ENCODE results near the gene PRADC1.
A peak's percentile ranks its signal among the peaks of the same experiment; 100 is the strongest.
"Not testable (repeated sequence)": the region's sequence is repeated elsewhere in the genome, so short reads cannot be mapped to it uniquely, and the experiment has no call there.

Gene PRADC1

DNA sequence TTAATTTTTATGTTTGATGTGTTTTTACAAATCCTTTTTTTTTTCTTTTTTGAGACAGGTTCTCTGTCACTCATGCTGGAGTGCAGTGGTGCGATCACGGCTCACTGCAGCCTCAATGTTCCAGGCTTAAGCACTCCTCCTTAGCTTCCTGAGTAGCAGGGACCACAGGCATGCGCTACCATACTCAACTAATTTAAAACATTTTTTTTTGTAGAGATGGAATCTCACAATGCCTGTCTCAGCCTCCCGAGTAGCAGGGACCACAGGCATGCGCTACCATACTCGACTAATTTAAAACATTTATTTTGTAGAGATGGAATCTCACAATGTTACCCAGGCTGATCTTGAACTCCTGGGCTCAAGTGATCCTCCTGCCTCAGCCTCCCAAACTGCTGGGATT lies 27.4 kb downstream of the PRADC1 start:
- H3K4me3 ChIP-seq (replicated peaks in 1 of 2; ENCODE audit: low read depth in 2 of 2, low read length in 2 of 2): no peak overlapping the region
- DNase-seq (ENCODE audit: low read depth in 2 of 2): no peak
- TF ChIP-seq, protein P1, sequence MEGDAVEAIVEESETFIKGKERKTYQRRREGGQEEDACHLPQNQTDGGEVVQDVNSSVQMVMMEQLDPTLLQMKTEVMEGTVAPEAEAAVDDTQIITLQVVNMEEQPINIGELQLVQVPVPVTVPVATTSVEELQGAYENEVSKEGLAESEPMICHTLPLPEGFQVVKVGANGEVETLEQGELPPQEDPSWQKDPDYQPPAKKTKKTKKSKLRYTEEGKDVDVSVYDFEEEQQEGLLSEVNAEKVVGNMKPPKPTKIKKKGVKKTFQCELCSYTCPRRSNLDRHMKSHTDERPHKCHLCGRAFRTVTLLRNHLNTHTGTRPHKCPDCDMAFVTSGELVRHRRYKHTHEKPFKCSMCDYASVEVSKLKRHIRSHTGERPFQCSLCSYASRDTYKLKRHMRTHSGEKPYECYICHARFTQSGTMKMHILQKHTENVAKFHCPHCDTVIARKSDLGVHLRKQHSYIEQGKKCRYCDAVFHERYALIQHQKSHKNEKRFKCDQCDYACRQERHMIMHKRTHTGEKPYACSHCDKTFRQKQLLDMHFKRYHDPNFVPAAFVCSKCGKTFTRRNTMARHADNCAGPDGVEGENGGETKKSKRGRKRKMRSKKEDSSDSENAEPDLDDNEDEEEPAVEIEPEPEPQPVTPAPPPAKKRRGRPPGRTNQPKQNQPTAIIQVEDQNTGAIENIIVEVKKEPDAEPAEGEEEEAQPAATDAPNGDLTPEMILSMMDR (IDR thresholded peaks at IDR 0.05; ENCODE audit: low read depth, low read length): no peak

DNA sequence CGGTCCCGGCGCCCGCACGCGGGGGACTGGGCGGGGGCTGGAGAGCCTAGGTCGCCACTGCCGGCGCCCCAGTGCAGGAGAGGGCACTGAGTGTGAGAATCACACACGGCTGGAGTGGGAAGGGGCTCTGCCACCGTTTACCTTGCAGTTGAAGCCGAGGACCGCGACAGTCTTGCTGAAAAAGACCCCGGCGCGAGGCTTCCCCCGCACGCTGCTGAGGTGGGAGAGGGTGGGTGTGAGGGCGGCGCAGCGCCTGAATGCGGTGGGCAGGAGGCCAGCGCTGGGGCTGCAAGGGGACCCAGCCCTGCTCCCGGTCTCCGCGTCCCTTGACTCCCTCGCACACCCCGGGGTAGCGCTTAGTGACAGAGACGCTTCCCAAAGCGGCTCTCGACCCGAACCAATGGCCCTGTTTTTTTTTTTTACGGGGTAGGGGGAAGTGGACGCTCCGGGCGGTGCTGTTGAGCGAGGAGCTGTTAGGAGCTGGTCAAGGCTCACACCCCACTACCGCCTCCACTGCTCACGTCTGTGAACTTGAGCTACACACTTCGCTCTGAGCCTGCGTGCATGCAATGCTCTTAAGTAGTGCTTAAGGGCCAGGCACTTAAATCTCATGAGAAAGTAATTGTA lies 29.9 kb downstream of the PRADC1 start:
- DNase-seq (ENCODE audit: low read depth in 2 of 2): peak in 1 of 2 donors; percentile 21
- no peak overlapping the region for H3K4me3 ChIP-seq (replicated peaks in 1 of 2; ENCODE audit: low read depth in 2 of 2, low read length in 2 of 2)

DNA sequence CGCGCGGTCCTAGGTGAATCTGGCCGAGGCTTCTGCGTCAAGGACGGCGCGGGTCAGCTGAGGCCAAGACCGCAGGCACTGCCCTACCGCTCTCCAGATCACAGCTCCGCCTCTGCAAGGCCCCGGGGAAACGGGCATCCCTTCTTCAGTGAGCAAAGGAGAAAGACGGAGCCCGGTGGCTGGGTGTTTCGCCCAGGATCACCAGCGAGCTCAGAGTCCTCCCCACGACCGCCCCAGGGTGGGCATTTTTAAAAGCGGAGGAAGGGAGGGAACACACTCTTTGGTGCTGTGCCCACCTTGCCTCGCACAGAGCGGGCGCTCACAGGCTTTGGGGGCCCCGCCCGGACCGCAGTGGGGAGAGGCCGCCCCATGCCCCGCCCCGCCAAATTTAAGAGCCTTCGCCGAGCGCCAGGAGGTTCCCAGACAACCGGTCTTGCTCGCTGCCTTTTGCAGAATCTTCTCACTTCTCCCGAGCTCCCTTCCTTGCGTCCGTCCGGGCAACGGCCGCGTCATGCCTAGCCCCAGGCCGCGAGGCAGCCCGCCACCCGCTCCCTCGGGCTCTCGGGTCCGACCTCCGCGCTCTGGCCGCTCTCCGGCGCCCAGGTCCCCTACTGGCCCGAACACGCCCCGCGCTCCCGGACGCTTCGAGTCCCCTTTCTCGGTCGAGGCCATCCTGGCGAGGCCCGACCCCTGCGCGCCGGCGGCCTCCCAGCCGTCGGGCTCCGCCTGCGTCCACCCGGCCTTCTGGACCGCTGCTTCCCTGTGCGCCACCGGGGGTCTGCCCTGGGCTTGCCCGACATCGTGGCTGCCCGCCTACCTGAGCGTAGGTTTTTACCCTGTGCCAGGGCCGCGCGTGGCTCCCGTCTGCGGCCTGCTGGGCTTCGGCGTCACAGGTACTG lies 30.6 kb downstream of the PRADC1 start, which contains the start of gene NOTO:
Gene NOTO (plus strand): TSS at position 419 of the 899 bp plus-strand sequence. CDS start 93 bp downstream, at position 512.
- DNase-seq (ENCODE audit: low read depth in 2 of 2): peak in 1 of 2 donors; percentile 20
- TF ChIP-seq, protein P1 (IDR thresholded peaks at IDR 0.05; ENCODE audit: low read depth, low read length): no peak
- peak within 1 kb of the TSS in 1 of 2 donors; percentile 14 for H3K4me3 ChIP-seq (replicated peaks in 1 of 2; ENCODE audit: low read depth in 2 of 2, low read length in 2 of 2)

More for the DNA sequence above, 29.9 kb downstream of the PRADC1 start:
- TF ChIP-seq, protein P1 (IDR thresholded peaks at IDR 0.05; ENCODE audit: low read depth, low read length): no peak

DNA sequence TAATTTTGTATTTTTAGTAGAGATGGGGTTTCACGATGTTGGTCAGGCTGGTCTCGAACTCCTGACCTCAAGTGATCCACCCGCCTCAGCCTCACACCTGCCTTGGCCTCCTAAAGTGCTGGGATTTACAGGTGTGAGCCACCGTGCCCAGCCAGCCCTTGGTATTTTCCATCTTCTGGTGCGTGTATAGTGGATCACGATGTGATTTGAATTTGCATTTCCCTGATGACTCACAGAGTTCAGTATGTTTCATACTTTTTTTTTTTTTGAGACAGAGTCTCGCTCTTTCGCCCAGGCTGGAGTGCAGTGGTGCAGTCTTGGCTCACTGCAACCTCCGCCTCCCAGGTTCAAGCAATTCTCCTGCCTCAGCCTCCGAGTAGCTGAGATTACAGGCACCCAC lies 32.8 kb downstream of the PRADC1 start:
- not testable (repeated sequence) for H3K4me3 ChIP-seq (replicated peaks in 1 of 2; ENCODE audit: low read depth in 2 of 2, low read length in 2 of 2)
- DNase-seq (ENCODE audit: low read depth in 2 of 2): peak in 1 of 2 donors; percentile 33

DNA sequence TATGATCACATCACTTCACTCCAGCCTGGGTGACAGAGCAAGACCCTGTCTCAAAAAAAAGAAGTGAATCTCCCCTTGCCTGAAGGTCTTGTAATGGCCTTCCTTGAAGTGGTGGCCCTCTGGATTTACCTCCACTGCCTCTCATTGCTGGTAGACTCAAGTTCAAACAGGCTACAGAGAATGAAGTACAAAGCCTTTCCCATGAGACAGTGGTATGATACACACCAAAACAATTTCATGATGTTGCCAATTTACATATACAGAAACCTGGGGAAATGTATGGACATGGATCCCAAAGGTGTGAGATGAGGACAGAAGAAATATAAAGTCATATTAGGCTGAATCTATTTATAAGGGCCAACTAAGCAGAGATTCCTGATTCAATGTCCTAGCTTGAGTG lies 35.5 kb downstream of the PRADC1 start:
- DNase-seq (ENCODE audit: low read depth in 2 of 2): no peak
- TF ChIP-seq, protein P1 (IDR thresholded peaks at IDR 0.05; ENCODE audit: low read depth, low read length): no peak
- no peak overlapping the region for H3K4me3 ChIP-seq (replicated peaks in 1 of 2; ENCODE audit: low read depth in 2 of 2, low read length in 2 of 2)

DNA sequence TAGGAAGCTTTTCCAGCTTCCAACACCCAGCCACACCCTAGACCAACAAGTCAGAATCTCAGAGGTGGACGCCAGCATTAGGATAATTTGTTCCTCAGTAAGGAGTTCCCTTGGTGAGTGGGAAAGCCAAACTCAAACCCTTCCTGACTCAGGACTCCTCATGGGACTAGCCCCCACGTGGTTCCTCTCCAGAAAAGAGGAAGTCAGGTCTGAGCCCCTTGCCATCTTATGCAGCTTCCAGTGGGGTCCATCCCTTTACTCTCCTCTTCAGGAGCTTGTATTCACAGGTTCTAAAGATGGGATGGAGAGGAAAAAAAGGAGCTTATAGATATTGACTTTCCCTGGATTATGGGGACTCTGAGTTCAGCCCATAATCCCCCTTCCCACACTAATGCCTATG lies 45.5 kb downstream of the PRADC1 start:
- H3K4me3 ChIP-seq (replicated peaks in 1 of 2; ENCODE audit: low read depth in 2 of 2, low read length in 2 of 2): no peak overlapping the region
- no peak for DNase-seq (ENCODE audit: low read depth in 2 of 2)
- TF ChIP-seq, protein P1 (IDR thresholded peaks at IDR 0.05; ENCODE audit: low read depth, low read length): no peak

DNA sequence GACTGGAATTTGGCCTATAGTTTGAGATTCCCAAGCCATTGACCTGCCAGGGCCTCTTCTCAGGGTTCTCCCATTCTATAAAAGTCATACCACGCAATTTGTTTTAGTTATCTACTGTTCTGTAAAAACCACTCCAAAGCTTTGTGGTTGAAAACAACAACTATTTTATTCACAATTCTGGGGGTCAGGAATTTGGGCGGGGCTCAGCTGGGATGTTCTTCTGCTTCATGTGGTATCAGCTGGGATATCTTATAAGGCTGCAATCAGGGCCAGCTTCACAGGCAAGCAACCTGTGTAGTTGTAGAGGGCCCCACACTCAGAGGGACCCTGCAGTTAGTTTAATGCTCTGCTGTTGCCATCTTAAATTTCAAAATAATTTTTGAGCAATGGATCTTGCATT lies 47.1 kb downstream of the PRADC1 start:
- DNase-seq (ENCODE audit: low read depth in 2 of 2): no peak

More for the DNA sequence above, 47.1 kb downstream of the PRADC1 start:
- no peak overlapping the region for H3K4me3 ChIP-seq (replicated peaks in 1 of 2; ENCODE audit: low read depth in 2 of 2, low read length in 2 of 2)
- TF ChIP-seq, protein P1 (IDR thresholded peaks at IDR 0.05; ENCODE audit: low read depth, low read length): no peak

All from cardiac fibroblast (primary cell).